Muscle layer of duodenum (tissue), 2 donors: ENCODE results near the gene NAA80.
"Not testable (repeated sequence)": the region's sequence is repeated elsewhere in the genome, so short reads cannot be mapped to it uniquely, and the experiment has no call there.

Experiments
- H3K27ac ChIP-seq: one replicate; pipeline ENCODE4 v1.7.0; 2013; ENCODE audit warnings: mild to moderate bottlenecking, low read length
- H3K27me3 ChIP-seq: one replicate; pipeline ENCODE4 v1.7.0; 2013; ENCODE audit warnings: low read depth, mild to moderate bottlenecking, control low read depth, low read length
- H3K36me3 ChIP-seq, 2 donors: one replicate each; pipeline ENCODE4 v1.7.0; 2013; ENCODE audit warnings: low read length in 2 of 2, control low read depth in 1 of 2, mild to moderate bottlenecking in 1 of 2; ENCODE audit not compliant: insufficient read depth in 2 of 2, control insufficient read depth in 1 of 2
- H3K4me1 ChIP-seq, 2 donors: one replicate each; pipeline ENCODE4 v1.7.0; 2013; ENCODE audit warnings: low read length in 2 of 2, mild to moderate bottlenecking in 2 of 2, control low read depth in 1 of 2, moderate library complexity in 1 of 2; ENCODE audit not compliant: insufficient read depth in 2 of 2, control insufficient read depth in 1 of 2
- H3K4me3 ChIP-seq, 2 donors: one replicate each; pipeline ENCODE4 v1.7.0; 2013; ENCODE audit warnings: low read length in 2 of 2, low read depth in 1 of 2, mild to moderate bottlenecking in 1 of 2
- H3K9me3 ChIP-seq, 2 donors: one replicate each; pipeline ENCODE4 v1.7.0; 2013; ENCODE audit warnings: low read length in 2 of 2, control low read depth in 1 of 2, mild to moderate bottlenecking in 1 of 2; ENCODE audit not compliant: control insufficient read depth in 1 of 2
- donor health status: healthy.

The NAA80 gene

GRCh38 chr3:50272911-50273688, 26.1 kb downstream of the NAA80 start:
- Histone ChIP-seq H3K36me3 (peaks cover 0 to 3% of the 10 kb centered on the region in 2 donors), H3K4me1 (peaks cover 11 to 36% of the 10 kb centered on the region in 2 donors), H3K27ac (no peak overlapping the region), H3K4me3 (peak overlapping the region; percentile 44 to 54), H3K9me3 (no peaks in the 10 kb centered on the region), H3K27me3 (peaks cover 4% of the 10 kb centered on the region)

GRCh38 chr3:50272538-50272910, 26.7 kb downstream of the NAA80 start:
- H3K36me3 ChIP-seq, H3K27me3 ChIP-seq, H3K9me3 ChIP-seq, H3K4me3 ChIP-seq, H3K27ac ChIP-seq: not testable (repeated sequence)
- peaks cover 12 to 41% of the 10 kb centered on the region in 2 donors for H3K4me1 ChIP-seq

GRCh38 chr3:50271314-50271936, 27.8 kb downstream of the NAA80 start:
- Histone ChIP-seq H3K27me3 (peaks cover 4% of the 10 kb centered on the region), H3K4me1 (peaks cover 18 to 47% of the 10 kb centered on the region in 2 donors), H3K36me3 (peaks cover 0 to 3% of the 10 kb centered on the region in 2 donors), H3K9me3 (no peaks in the 10 kb centered on the region), H3K27ac (peak overlapping the region; percentile 36), H3K4me3 (peak overlapping the region in 1 of 2 donors; percentile 29)

- H3K9me3 ChIP-seq: no peaks in the 10 kb centered on the region
- H3K4me1 ChIP-seq: peaks cover 23 to 55% of the 10 kb centered on the region in 2 donors
- peak overlapping the region; percentile 93 for H3K27ac ChIP-seq
- H3K27me3 ChIP-seq: peaks cover 4% of the 10 kb centered on the region
- H3K36me3 ChIP-seq: peaks cover 0 to 2% of the 10 kb centered on the region in 2 donors
- H3K4me3 ChIP-seq: peak overlapping the region; percentile 59
These were observed 28.6 kb downstream of the NAA80 start for GRCh38 chr3:50270422-50271224.

GRCh38 chr3:50269977-50270413, 29.2 kb downstream of the NAA80 start:
- Histone ChIP-seq H3K27me3 (peaks cover 1% of the 10 kb centered on the region), H3K27ac (peak overlapping the region; percentile 93), H3K4me1 (peaks cover 29 to 56% of the 10 kb centered on the region in 2 donors), H3K36me3 (no peaks in the 10 kb centered on the region), H3K9me3 (no peaks in the 10 kb centered on the region), H3K4me3 (peak overlapping the region; percentile 59)

- H3K27ac ChIP-seq: peak overlapping the region; percentile 93
- peak overlapping the region; percentile 59 for H3K4me3 ChIP-seq
- no peaks in the 10 kb centered on the region for H3K9me3 ChIP-seq
- H3K36me3 ChIP-seq: no peaks in the 10 kb centered on the region
- H3K4me1 ChIP-seq: peaks cover 32 to 54% of the 10 kb centered on the region in 2 donors
- no peaks in the 10 kb centered on the region for H3K27me3 ChIP-seq
These were observed 29.7 kb downstream of the NAA80 start for GRCh38 chr3:50269460-50269859.

GRCh38 chr3:50268703-50269451, 30.3 kb downstream of the NAA80 start, which contains the start of gene SEMA3B:
TSS of gene SEMA3B (plus strand) at chr3:50269147. CDS start at chr3:50269241, 94 bp downstream.
- no peaks in the 10 kb centered on the region for H3K27me3 ChIP-seq
- H3K4me3 ChIP-seq: peak within 1 kb of the TSS; percentile 59 to 61
- peak within 1 kb of the TSS; percentile 93 for H3K27ac ChIP-seq
- no peaks in the 10 kb centered on the region for H3K9me3 ChIP-seq
- H3K36me3 ChIP-seq: no peaks in the 10 kb centered on the region
- peaks cover 35 to 53% of the 10 kb centered on the region in 2 donors for H3K4me1 ChIP-seq

GRCh38 chr3:50268276-50268675, 30.9 kb downstream of the NAA80 start:
- peaks cover 35 to 47% of the 10 kb centered on the region in 2 donors for H3K4me1 ChIP-seq
- peak overlapping the region; percentile 59 to 61 for H3K4me3 ChIP-seq
- no peaks in the 10 kb centered on the region for H3K9me3 ChIP-seq
- no peaks in the 10 kb centered on the region for H3K27me3 ChIP-seq
- peak overlapping the region; percentile 93 for H3K27ac ChIP-seq
- H3K36me3 ChIP-seq: no peaks in the 10 kb centered on the region

GRCh38 chr3:50267280-50267913, 31.8 kb downstream of the NAA80 start:
- H3K27me3 ChIP-seq: no peaks in the 10 kb centered on the region
- peaks cover 35 to 43% of the 10 kb centered on the region in 2 donors for H3K4me1 ChIP-seq
- peak overlapping the region; percentile 93 for H3K27ac ChIP-seq
- H3K4me3 ChIP-seq: peak overlapping the region; percentile 59 to 61
- no peaks in the 10 kb centered on the region for H3K9me3 ChIP-seq
- H3K36me3 ChIP-seq: no peaks in the 10 kb centered on the region

GRCh38 chr3:50266836-50267235, 32.4 kb downstream of the NAA80 start:
- Histone ChIP-seq H3K4me1 (peaks cover 35 to 43% of the 10 kb centered on the region in 2 donors), H3K9me3 (no peaks in the 10 kb centered on the region)

More at GRCh38 chr3:50266836-50267235, 32.4 kb downstream of the NAA80 start:
- peak overlapping the region; percentile 87 for H3K27ac ChIP-seq
- H3K4me3 ChIP-seq: peak overlapping the region; percentile 59 to 61
- H3K36me3 ChIP-seq: no peaks in the 10 kb centered on the region
- H3K27me3 ChIP-seq: no peaks in the 10 kb centered on the region
